Aorta (tissue), 5 donors: ENCODE measurements around the gene MLLT10. TPM values are rescaled to one million over a fixed set of nuclear protein-coding genes. Genes with fewer than 3 reads are reported as not detected.

Experiments
- ATAC-seq: fragments of 200-7000 bp; cut with Tn5 transposase; one replicate; pipeline ENCODE4 v1.9.1; 2022; ENCODE audit warnings: moderate library complexity; ENCODE audit not compliant: low FRiP score
- DNase-seq, 2 donors: peaks; one replicate each; pipeline ENCODE4 v3.0.0-alpha.2; 2020
- H3K27ac ChIP-seq, 2 donors: one replicate each; pipeline ENCODE4 v1.5.1; 2013; ENCODE audit warnings: low read length in 2 of 2, mild to moderate bottlenecking in 2 of 2, moderate library complexity in 2 of 2, control low read depth in 1 of 2, inconsistent platforms in 1 of 2, low read depth in 1 of 2
- H3K27me3 ChIP-seq, 2 donors: one replicate each; pipeline ENCODE4 v1.6.1; 2013; ENCODE audit warnings: control low read depth in 1 of 2, low read length in 1 of 2, mild to moderate bottlenecking in 1 of 2, moderate library complexity in 1 of 2; ENCODE audit not compliant: insufficient read depth in 2 of 2, control insufficient read depth in 1 of 2
- H3K36me3 ChIP-seq, 2 donors: one replicate each; pipeline ENCODE4 v1.6.1; 2013; ENCODE audit warnings: control low read depth in 1 of 2, low read length in 1 of 2, mild to moderate bottlenecking in 1 of 2; ENCODE audit not compliant: insufficient read depth in 2 of 2, control insufficient read depth in 1 of 2
- H3K4me1 ChIP-seq, 2 donors: one replicate each; pipeline ENCODE4 v1.6.1; 2013; ENCODE audit warnings: low read length in 2 of 2, control low read depth in 1 of 2, mild to moderate bottlenecking in 1 of 2, moderate library complexity in 1 of 2; ENCODE audit not compliant: insufficient read depth in 2 of 2, control insufficient read depth in 1 of 2
- H3K4me3 ChIP-seq, 2 donors: one replicate each; pipeline ENCODE4 v1.5.1; 2013; ENCODE audit warnings: low read length in 2 of 2, control low read depth in 1 of 2, mild to moderate bottlenecking in 1 of 2
- H3K9me3 ChIP-seq: one replicate; pipeline ENCODE4 v1.6.1; 2013; ENCODE audit warnings: mild to moderate bottlenecking, low read length; ENCODE audit not compliant: control insufficient read depth
- WGBS, 2 donors: extraction: QIAGEN DNeasy Blood & Tissue Kit; methylation state at CpG; one replicate each; pipeline ENCODE4 v1.1.7; 2013; 5-methylcytosine and 5-hydroxymethylcytosine counted together
- intact Hi-C, 2 donors: fragments of 100-400 bp; cut with DNase I; formaldehyde crosslinking; loops; one replicate each; pipeline versions ENCODE4 v1.14.2 to v1.15.0; 2022
- microRNA-seq, 2 donors: library from miRNA; unstranded; fragments of <30 nt; microRNA quantifications; one replicate each; pipeline ENCODE4 v1.2.0, GENCODE V29; 2020
- polyA plus RNA-seq, 2 donors: library from polyadenylated mRNA; stranded (reverse); fragments of 200-250 nt; gene quantifications; one replicate each; pipeline ENCODE4 v1.2.3, GENCODE V29; 2013
- total RNA-seq, 2 donors: library from RNA; stranded (reverse); fragmentation: NEBNext Ultra II Directional; extraction: Animal tissue kit (Norgen Biotek cat#: 25700); gene quantifications; one replicate each; pipeline ENCODE4 v1.2.1, GENCODE V29; 2021
- donor health status: healthy with polysubstance abuse.
- donor health status: Bipolar disorder and iron deficiency.
- donor health status: DM: no; HTN: no; CAD: no.
- donor health status: DM: no; HTN: no; CAD: no.
- donor health status: DM: yes; HTN: yes; CAD: no.

MLLT10 gene
- total and polyA plus RNA-seq, 4 donors, result 8.4 to 75.3 (median 26.3) TPM

DNA sequence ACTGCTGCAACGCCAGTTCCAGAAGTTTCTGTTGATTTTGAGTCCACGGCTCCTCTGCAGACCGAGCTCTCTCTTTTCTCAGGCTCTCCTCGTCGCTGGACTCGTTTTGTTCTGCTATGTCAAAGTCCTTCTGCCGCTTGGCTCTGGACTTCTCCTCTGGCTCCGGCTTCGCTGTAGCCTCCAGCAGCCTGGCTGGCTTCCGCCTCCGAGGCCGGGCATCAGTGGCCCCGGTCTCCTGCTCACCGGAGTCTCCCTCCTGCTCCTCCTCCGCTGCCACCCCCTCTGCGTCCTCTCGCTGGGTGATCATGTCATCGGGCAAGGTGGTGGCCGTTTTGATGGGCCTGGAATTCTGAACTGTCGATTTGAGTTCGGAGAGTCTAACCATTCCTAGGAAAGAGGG lies 225.2 kb downstream of the MLLT10 start:
- H3K27me3 ChIP-seq, result no peaks in the 10 kb centered on the region
- H3K9me3 ChIP-seq, result no peaks in the 10 kb centered on the region
- H3K27ac ChIP-seq, result no peak overlapping the region
- DNase-seq (no peak), ATAC-seq (no peak)
- no peaks in the 10 kb centered on the region for H3K4me1 ChIP-seq
- WGBS, 2 donors, result 94 to 96% methylated on average over 21 of the region's 21 CpGs
- H3K36me3 ChIP-seq, result no peaks in the 10 kb centered on the region
- intact Hi-C loops, result no loop called here
- H3K4me3 ChIP-seq, result no peak overlapping the region

DNA sequence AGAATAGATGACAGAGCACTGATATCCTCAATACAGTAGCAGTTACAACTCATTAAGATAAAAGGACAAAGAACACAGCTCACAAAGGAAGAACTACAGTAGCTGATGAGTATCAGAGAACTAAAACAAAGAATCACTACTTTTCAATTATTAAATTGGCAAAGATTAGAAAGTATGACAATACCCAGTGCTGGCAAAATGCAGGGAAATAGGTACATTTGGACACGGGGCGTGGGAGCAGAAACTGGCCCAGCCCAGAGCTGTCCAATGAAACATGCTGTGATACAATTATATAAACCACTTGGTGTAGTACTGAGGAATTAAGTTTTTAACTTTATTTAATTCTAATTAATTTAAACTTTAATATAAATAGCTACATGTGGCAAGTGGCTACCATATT lies 226.3 kb downstream of the MLLT10 start:
- no peak for DNase-seq
- ATAC-seq, result no peak
- H3K9me3 ChIP-seq, result no peaks in the 10 kb centered on the region
- H3K4me3 ChIP-seq, result no peak overlapping the region
- no peaks in the 10 kb centered on the region for H3K36me3 ChIP-seq
- no peaks in the 10 kb centered on the region for H3K4me1 ChIP-seq
- no peak overlapping the region for H3K27ac ChIP-seq
- WGBS, 2 donors, result 97 to 100% methylated on average over 2 of the region's 2 CpGs
- intact Hi-C loops, result no loop called here
- H3K27me3 ChIP-seq, result no peaks in the 10 kb centered on the region

- H3K9me3 ChIP-seq, result no peaks in the 10 kb centered on the region
- H3K27ac ChIP-seq, result no peak overlapping the region
- no peak for ATAC-seq
- 89 to 91% methylated on average over 5 of the region's 5 CpGs for WGBS, 2 donors
- no peak overlapping the region for H3K4me3 ChIP-seq
- no peak for DNase-seq
- H3K4me1 ChIP-seq, result no peaks in the 10 kb centered on the region
- intact Hi-C loops, result no loop called here
- no peaks in the 10 kb centered on the region for H3K36me3 ChIP-seq
- H3K27me3 ChIP-seq, result no peaks in the 10 kb centered on the region
Measured at GRCh38 chr10:21764466-21765189, 230.6 kb downstream of the MLLT10 start.

DNA sequence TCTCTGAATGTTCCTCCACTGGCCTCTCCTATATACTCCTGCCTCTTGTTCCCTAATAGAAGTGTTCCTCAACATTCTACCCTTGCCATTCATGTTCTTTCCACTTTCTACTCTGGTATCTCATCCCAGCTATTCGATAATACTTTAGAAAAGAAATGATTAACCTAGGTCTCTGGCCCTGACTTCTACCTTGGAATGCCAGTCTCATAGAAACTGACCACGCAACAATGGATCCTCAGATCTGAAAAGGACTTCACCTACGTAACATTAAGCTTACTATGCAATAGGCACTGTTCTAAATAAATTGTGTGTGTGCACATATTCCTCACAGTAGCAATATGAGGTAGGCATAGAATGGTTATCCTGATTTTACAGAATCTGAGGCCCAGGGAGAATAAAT lies 235.0 kb downstream of the MLLT10 start:
- H3K27ac ChIP-seq, result no peak overlapping the region
- intact Hi-C loops, result no loop called here
- no peaks in the 10 kb centered on the region for H3K4me1 ChIP-seq
- no peak overlapping the region for H3K4me3 ChIP-seq
- ATAC-seq (no peak), DNase-seq (no peak)
- H3K27me3 ChIP-seq, result no peaks in the 10 kb centered on the region
- H3K36me3 ChIP-seq, result no peaks in the 10 kb centered on the region
- H3K9me3 ChIP-seq, result no peaks in the 10 kb centered on the region
- WGBS, 2 donors, result 98% methylated on average over 3 of the region's 3 CpGs

DNA sequence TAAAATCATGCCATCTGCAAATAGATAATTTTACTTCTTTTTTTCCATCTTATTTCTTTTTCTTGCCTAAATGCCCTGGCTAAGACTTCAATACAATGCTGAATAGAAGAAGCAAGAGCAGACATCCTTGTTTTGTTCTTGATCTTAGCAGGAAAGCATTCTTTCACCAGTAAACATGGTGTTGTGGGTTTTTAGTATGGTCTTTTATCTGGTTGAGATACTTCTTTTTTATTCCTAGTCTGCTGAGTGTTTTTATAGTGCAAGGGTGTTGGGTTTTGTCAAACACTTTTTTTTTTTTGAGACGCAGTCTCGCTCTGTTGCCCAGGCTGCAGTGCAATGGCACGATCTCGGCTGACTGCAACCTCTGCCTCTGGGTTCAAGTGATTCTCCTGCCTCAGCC lies 237.2 kb downstream of the MLLT10 start:
- intact Hi-C loops, result no loop called here
- Histone ChIP-seq H3K4me3 (no peak overlapping the region), H3K36me3 (no peaks in the 10 kb centered on the region), H3K27me3 (no peaks in the 10 kb centered on the region), H3K4me1 (no peaks in the 10 kb centered on the region), H3K27ac (no peak overlapping the region), H3K9me3 (no peaks in the 10 kb centered on the region)
- ATAC-seq (no peak), DNase-seq (no peak)
- 98% methylated on average over 4 of the region's 4 CpGs for WGBS, 2 donors

GRCh38 chr10:21776883-21777282 lies 242.9 kb downstream of the MLLT10 start:
- no peak for DNase-seq
- H3K4me3 ChIP-seq, result no peak overlapping the region
- no peak overlapping the region for H3K27ac ChIP-seq
- no peaks in the 10 kb centered on the region for H3K27me3 ChIP-seq
- H3K36me3 ChIP-seq, result no peaks in the 10 kb centered on the region
- WGBS, 2 donors, result 97 to 99% methylated on average over 1 of the region's 1 CpG
- intact Hi-C loops, result no loop called here
- no peak for ATAC-seq
- no peaks in the 10 kb centered on the region for H3K4me1 ChIP-seq
- no peaks in the 10 kb centered on the region for H3K9me3 ChIP-seq

DNA sequence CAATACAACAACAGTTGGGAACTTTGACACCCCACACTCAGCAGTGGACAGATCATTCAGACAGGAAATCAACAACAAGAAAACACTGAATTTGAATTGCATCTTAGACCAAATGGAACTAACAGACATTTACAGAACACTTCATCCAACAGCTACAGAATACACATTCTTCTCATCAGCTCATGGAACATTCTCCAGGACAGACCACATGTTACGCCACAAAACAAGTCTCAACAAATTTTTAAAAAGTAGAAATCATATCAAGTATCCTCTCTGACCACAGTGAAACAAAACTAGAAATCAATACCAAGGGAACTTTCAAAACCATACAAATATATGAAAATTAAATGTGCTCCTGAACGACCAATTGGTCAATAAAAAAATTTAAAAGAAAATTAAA lies 257.2 kb downstream of the MLLT10 start:
- ATAC-seq, result no peak
- Histone ChIP-seq H3K4me1 (no peaks in the 10 kb centered on the region), H3K9me3 (no peaks in the 10 kb centered on the region), H3K36me3 (no peaks in the 10 kb centered on the region), H3K27ac (no peak overlapping the region), H3K4me3 (no peak overlapping the region), H3K27me3 (no peaks in the 10 kb centered on the region)
- DNase-seq, result no peak
- intact Hi-C loops, result no loop called here
- WGBS, 2 donors, result 96 to 99% methylated on average over 2 of the region's 2 CpGs

Small RNA genes within 50 kb of the gene (microRNA-seq; reads per million reads assigned to microRNA genes)
- gene MIR1915, result 0 to 0.99 reads per million in 2 donors

Other genes with a start within 250 kb of the MLLT10 start
- gene SKIDA1, start 8.6 kb upstream of the MLLT10 start, total RNA-seq, result 1 to 10 TPM; 1.2 to 1.4 TPM
- gene SKIDA1, start 8.6 kb upstream of the MLLT10 start, polyA plus RNA-seq, result under 1 TPM; 0.15 to 0.75 TPM